ENCODE measurements around the gene ACP7.

DNA sequence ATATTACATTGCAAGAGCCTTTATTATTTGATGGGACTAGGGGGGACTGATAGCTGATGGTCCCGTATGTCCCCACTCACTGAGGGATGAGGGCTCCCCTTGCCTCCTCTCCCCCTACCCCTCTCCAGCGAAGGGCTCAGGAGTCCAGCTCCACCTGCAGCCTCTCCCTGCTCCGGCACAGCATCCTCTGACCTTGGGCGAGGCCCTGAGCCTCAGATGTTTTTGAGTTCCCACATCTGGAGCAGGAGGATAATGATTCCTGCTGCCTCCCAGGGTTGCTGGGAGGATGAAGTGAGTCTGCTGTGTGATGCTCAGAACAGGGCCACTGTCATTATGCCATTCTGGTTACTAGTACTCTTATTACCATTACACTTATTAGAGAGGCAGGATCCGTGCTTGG, 56.4 kb downstream of the ACP7 start:
- TF ChIP-seq POLR2A (IDR thresholded peaks at IDR 0.05; ENCODE audit: low read depth, low read length) (no peak), POLR2AphosphoS5 (IDR thresholded peaks at IDR 0.05; ENCODE audit: low read depth, low read length) (no peak), TAF1 (IDR thresholded peaks at IDR 0.05; ENCODE audit: borderline replicate concordance, low read depth, low read length) (no peak)

Data from GM12892 (cell line).